Activated CD4-positive, CD25-positive, alpha-beta regulatory T cell treated with anti-CD3 and anti-CD28 coated beads, Interleukin-2, amount 50 U/mL, for 72 hours (primary cell): ENCODE measurements around the gene GPATCH1.

Source experiments
- DNase-seq: peaks from one replicate; pipeline ENCODE4 v3.0.0; 2021

Gene GPATCH1

GRCh38 chr19:33064458-33064791 lies 16.6 kb upstream of the GPATCH1 start:
- DNase-seq, result peak; percentile 31

GRCh38 chr19:33064792-33065550 lies 16.0 kb upstream of the GPATCH1 start, which contains the start of gene RHPN2:
Gene RHPN2, minus strand, starts transcription at chr19:33064888. Its CDS starts 36 bp downstream, at chr19:33064852.
- DNase-seq, result peak; percentile 36

GRCh38 chr19:33066543-33066942 lies 14.4 kb upstream of the GPATCH1 start:
- DNase-seq, result no peak

- no peak for DNase-seq
Observed at GRCh38 chr19:33067121-33067520, 13.9 kb upstream of the GPATCH1 start.

GRCh38 chr19:33071887-33072286 lies 9.1 kb upstream of the GPATCH1 start:
- DNase-seq, result no peak

GRCh38 chr19:33075519-33075918 lies 5.5 kb upstream of the GPATCH1 start:
- DNase-seq, result no peak

- no peak for DNase-seq
Observed at GRCh38 chr19:33085570-33086128, 4.7 kb downstream of the GPATCH1 start.

- no peak for DNase-seq
Observed at GRCh38 chr19:33086955-33087354, 6.0 kb downstream of the GPATCH1 start.

- no peak for DNase-seq
Observed at GRCh38 chr19:33089010-33089409, 8.0 kb downstream of the GPATCH1 start.

- no peak for DNase-seq
Observed at GRCh38 chr19:33090179-33090578, 9.2 kb downstream of the GPATCH1 start.

GRCh38 chr19:33093420-33094210 lies 12.6 kb downstream of the GPATCH1 start:
- DNase-seq, result no peak

- DNase-seq, result no peak
Observed at GRCh38 chr19:33094436-33095067, 13.6 kb downstream of the GPATCH1 start.

- DNase-seq, result no peak
Observed at GRCh38 chr19:33096005-33096404, 15.0 kb downstream of the GPATCH1 start.

GRCh38 chr19:33098055-33098534 lies 17.1 kb downstream of the GPATCH1 start:
- no peak for DNase-seq

GRCh38 chr19:33100894-33101644 lies 20.1 kb downstream of the GPATCH1 start:
- no peak for DNase-seq

GRCh38 chr19:33102893-33103292 lies 21.9 kb downstream of the GPATCH1 start:
- no peak for DNase-seq

- no peak for DNase-seq
Observed at GRCh38 chr19:33108161-33108560, 27.2 kb downstream of the GPATCH1 start.

GRCh38 chr19:33110137-33110910 lies 29.3 kb downstream of the GPATCH1 start:
- DNase-seq, result no peak

- DNase-seq, result no peak
Observed at GRCh38 chr19:33111587-33111986, 30.6 kb downstream of the GPATCH1 start.

GRCh38 chr19:33114312-33114711 lies 33.3 kb downstream of the GPATCH1 start:
- no peak for DNase-seq

GRCh38 chr19:33117501-33117900 lies 36.5 kb downstream of the GPATCH1 start:
- DNase-seq, result no peak

GRCh38 chr19:33118643-33119042 lies 37.7 kb downstream of the GPATCH1 start:
- DNase-seq, result no peak
